ENCODE results near the gene ZGRF1.

DNA sequence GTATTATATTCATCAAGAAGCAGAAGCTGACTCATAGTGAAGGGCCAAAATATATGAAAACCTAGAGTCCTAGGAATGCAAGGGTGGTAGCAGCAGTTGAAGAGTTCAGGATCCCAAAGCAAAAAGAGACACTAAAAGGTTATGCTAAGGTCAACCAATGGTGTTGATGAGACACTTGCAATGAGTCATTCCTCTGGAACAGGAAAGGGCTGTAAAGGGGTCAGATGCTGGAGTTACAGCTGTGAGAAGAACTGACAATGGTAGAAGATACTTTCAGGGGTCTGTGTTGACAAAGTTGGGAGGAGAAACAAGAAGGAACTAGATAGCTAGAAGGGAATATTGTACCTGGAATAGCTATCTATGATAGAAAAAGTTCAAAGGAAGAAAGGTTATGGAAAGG, 47.5 kb downstream of the ZGRF1 start:
- TF ChIP-seq POLR2A (IDR thresholded peaks at IDR 0.05; ENCODE audit: low read length), result no peak
- no peak for TF ChIP-seq GATA1 (IDR thresholded peaks at IDR 0.05; ENCODE audit: low read depth, low read length)
